Peyer's patch (tissue), 4 donors: ENCODE data around the gene TMEM35B.

Experiments used
- POLR2A ChIP-seq, 2 donors: fragments of 450-650 bp; IDR thresholded peaks; one replicate each; pipeline ENCODE4 v1.5.1; 2017; ENCODE audit warnings: antibody characterized with exemption in 2 of 2, mild to moderate bottlenecking in 2 of 2, moderate library complexity in 2 of 2
- TF ChIP-seq, protein P1 (sequence below), 6 experiments: fragments of 450-650 bp in 4 of 6; fragments of 200-600 bp in 2 of 6; sonication (generic) in 1 of 6; IDR thresholded peaks; one replicate each; pipeline ENCODE4 v1.5.1; 2017 to 2019; ENCODE audit warnings: antibody characterized with exemption in 6 of 6, mild to moderate bottlenecking in 3 of 6, moderate library complexity in 1 of 6

DNA sequence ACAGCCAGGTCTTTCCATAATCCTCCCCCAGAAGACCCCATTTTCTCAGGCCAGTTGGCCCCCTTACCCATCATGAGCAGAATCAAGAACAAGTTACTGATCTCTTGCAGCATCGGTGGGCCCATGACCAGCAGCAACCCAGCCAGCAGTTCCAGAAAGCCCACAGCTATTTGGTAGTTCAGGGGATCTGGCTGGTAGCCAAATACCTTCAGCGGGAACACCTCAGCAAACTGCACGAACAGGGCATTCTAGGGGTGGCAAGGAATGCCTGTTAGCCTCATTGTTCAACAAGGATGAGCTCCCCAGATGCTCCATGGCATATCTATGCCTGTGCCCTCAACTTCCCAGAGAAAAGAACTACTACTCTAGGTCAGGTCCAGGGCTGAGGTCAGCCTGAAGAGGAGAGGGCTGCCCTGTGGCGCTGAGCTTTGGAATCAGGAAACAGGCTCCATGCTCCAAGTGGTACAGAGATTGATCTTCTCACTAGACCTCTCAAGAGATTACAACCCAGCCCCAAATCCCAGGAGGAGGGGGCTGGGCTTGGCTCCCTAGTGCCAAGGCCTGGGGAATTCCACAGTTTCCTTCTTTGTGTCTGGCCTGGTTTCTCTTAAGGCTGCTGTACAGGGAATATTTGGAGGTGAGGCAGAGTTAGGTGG is 1.3 kb downstream of the TMEM35B start:
- TF ChIP-seq, protein P1, sequence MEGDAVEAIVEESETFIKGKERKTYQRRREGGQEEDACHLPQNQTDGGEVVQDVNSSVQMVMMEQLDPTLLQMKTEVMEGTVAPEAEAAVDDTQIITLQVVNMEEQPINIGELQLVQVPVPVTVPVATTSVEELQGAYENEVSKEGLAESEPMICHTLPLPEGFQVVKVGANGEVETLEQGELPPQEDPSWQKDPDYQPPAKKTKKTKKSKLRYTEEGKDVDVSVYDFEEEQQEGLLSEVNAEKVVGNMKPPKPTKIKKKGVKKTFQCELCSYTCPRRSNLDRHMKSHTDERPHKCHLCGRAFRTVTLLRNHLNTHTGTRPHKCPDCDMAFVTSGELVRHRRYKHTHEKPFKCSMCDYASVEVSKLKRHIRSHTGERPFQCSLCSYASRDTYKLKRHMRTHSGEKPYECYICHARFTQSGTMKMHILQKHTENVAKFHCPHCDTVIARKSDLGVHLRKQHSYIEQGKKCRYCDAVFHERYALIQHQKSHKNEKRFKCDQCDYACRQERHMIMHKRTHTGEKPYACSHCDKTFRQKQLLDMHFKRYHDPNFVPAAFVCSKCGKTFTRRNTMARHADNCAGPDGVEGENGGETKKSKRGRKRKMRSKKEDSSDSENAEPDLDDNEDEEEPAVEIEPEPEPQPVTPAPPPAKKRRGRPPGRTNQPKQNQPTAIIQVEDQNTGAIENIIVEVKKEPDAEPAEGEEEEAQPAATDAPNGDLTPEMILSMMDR (IDR thresholded peaks at IDR 0.05): no peak
- no peak for TF ChIP-seq POLR2A (IDR thresholded peaks at IDR 0.05)
